Measurements from ENCODE around the gene KATNB1.

KATNB1 gene

DNA sequence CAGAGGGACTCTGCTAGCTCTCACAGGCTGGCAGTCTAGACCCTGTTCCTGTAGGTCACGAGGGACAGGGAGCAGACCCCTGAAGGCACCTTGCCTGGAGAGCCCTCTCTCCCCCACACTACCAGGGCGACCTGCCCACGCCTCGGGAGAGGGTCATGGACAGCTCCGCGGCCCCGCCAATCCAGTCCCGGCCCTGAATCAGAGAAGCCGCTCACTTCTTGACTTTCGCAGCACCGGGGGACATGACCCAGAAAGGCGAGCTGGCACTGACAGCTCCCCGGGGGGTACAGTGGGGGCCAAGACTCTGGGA lies 61.6 kb downstream of the KATNB1 start:
- DNase-seq (ENCODE audit: low read depth), result no peak
- H3K4me3 ChIP-seq (ENCODE audit: low read depth, low read length), result no peak overlapping the region
- TF ChIP-seq, protein P1, sequence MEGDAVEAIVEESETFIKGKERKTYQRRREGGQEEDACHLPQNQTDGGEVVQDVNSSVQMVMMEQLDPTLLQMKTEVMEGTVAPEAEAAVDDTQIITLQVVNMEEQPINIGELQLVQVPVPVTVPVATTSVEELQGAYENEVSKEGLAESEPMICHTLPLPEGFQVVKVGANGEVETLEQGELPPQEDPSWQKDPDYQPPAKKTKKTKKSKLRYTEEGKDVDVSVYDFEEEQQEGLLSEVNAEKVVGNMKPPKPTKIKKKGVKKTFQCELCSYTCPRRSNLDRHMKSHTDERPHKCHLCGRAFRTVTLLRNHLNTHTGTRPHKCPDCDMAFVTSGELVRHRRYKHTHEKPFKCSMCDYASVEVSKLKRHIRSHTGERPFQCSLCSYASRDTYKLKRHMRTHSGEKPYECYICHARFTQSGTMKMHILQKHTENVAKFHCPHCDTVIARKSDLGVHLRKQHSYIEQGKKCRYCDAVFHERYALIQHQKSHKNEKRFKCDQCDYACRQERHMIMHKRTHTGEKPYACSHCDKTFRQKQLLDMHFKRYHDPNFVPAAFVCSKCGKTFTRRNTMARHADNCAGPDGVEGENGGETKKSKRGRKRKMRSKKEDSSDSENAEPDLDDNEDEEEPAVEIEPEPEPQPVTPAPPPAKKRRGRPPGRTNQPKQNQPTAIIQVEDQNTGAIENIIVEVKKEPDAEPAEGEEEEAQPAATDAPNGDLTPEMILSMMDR (IDR thresholded peaks at IDR 0.05; ENCODE audit: low read depth, low read length, missing control alignments), result no peak

DNA sequence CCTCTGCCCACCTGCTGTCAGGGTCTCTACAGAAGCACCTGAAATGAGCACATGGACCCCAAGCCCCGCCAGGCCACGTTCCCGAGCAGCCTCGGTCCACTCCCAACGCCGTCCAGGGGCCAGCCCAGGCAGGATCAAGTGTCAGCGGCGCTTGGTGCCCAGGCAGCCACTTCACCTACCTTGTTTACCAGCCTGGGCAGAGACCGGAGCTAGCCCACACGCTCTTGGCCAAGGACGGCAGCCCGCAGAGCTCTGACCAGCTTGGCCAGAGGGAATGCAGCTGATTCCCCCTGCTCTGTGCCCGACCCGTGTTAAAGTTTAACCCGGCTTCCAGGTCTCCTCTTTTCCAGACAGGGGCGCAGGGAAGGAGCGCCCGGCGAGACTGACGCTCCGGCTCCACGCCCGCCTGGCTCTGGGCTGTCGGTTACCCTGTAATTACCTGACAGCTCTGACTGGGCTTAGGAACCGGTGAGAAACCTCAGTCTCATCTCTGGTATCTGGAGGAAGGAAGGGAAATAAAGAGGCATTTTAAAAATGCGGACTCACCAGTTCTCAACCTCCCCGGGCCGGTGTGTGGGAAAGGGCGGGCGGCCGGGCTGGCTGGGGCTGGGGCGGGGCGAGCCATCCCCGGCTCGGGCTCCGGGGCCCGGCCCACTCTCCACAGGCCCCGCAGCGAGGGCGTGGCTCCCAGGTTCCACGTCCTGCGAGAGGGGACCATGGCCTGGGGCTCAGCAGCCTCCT lies 62.1 kb downstream of the KATNB1 start:
- TF ChIP-seq, protein P1 (IDR thresholded peaks at IDR 0.05; ENCODE audit: low read depth, low read length, missing control alignments), result no peak
- DNase-seq (ENCODE audit: low read depth), result no peak
- H3K4me3 ChIP-seq (ENCODE audit: low read depth, low read length), result no peak overlapping the region

DNA sequence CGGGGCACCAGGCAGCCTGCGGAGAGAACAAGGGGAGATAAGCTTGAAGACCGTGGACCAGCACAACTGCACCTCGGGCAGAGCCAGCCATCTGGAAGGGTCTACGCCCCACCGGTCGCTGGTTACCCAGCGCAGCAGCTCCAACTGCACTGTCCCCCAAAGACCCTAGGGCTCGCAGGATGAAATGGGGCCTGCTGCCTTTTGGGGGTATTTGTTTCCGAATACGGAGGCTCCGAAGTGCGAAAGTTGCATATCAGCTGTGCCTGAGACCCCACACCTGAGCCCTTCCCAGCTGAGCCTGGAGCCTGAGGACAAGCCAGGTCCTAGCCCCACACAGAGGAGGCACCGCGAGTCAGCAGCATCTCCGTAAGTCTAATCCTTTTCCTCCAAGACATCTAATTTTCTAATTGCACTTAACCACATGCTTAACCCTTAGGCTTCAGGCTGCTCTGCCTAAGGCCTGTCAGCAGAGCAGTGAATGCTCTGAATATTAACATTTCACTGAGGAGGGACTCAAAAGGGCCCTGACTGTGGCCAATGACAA lies 62.8 kb downstream of the KATNB1 start:
- TF ChIP-seq, protein P1 (IDR thresholded peaks at IDR 0.05; ENCODE audit: low read depth, low read length, missing control alignments), result no peak
- H3K4me3 ChIP-seq (ENCODE audit: low read depth, low read length), result no peak overlapping the region
- no peak for DNase-seq (ENCODE audit: low read depth)

DNA sequence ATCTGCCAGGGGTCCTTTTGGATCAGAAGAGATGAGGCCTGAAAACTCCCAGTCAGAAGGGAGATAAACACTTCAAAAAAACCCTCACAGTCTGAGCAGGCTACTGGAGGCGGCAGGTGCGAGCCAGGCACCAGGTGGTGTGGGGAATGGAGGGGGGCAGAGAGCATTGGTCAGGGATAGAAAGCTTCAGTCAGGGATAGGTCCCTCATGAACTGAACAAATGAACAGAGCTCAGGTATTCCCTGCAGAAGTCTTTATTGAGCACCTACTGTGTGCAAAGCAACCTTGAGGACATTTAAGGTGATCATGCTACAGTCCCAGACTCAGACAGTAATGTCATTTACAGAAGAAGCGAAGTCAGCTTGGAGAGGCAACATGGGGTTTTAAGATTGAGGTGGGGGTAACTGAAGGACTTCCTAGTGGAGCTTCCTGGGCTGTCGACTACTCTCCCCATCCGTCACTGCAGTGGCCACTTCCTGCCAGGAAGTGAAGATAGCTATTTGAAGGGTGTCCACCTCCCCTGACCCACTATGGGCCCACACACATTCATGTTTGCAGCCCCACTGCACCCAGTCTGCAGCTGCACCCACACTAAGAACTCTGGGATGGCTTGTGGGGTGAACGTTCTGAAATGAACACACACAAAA lies 63.5 kb downstream of the KATNB1 start:
- TF ChIP-seq, protein P1 (IDR thresholded peaks at IDR 0.05; ENCODE audit: low read depth, low read length, missing control alignments), result no peak
- DNase-seq (ENCODE audit: low read depth), result no peak
- no peak overlapping the region for H3K4me3 ChIP-seq (ENCODE audit: low read depth, low read length)

DNA sequence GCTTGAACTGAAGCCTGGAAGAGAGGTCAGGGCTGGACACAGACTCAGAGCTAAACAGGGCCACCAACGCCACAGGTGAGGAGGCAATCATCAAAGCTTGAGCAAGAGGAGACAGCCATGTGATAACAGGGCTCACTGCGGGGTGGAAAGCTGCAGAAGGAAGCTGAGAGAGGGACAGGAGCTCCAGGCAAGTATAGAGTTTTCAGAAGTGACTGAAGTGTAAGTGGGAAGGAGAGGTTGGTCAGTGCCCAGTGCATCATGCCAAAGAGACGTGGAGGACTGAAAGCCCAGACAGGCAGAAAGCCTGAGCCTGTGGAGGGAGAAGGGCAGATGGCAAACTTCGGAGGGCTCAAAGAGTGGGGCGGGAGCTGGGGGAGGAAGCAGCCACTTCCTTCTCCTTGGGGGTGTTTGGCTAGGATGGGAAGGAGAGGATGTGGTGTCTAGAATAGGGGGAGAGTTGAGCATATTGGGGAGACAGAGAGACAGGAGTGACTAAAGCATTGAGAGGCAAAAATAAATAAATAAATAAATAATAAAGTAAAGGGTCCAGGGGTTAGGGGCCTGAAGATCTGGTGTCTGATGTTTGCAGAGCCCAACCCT lies 64.1 kb downstream of the KATNB1 start:
- H3K4me3 ChIP-seq (ENCODE audit: low read depth, low read length), result no peak overlapping the region
- TF ChIP-seq, protein P1 (IDR thresholded peaks at IDR 0.05; ENCODE audit: low read depth, low read length, missing control alignments), result no peak
- DNase-seq (ENCODE audit: low read depth), result no peak

DNA sequence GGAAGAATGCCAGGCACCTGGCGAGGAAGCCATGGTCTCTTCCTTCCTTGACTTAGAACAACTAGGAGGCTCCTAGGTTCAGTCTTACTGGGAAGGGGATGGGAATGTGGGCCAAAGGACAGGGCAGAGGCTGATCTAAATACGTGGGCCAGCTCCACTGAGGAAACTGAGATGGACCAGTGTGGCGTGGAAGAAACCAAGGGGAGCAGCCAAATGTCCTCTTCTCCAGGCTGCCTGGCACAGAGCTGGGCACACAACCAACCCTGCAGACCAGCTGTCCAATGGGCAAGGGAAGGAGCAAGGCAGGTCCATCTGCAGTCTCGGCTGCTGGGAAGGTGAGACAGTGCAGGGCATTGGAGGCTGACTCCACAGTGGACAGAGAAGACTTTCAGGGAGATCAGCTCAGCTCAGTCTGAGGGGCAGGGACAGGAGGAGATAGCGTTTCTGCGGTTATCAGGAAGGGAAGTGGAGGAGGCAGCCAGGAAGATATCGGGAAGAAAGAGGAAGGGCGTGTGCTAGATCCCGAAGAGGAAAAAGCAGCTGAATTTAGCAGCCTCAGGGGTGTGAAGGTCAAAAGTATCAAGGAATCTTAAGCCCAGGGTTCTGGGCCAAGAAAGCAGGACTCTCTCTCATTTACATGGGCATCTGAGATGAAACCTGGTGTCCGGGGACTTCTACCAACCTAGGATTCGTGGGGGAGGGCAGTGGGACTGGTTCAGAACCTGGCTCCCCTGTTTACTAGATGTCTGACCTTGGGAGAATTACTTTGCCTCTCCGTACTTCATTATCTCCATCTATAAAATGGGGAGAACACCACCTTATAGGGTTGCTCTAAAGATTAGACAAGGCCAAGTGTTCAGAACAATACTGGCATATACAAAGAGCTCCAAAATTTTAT lies 64.9 kb downstream of the KATNB1 start:
- TF ChIP-seq, protein P1 (IDR thresholded peaks at IDR 0.05; ENCODE audit: low read depth, low read length, missing control alignments), result no peak
- no peak overlapping the region for H3K4me3 ChIP-seq (ENCODE audit: low read depth, low read length)
- DNase-seq (ENCODE audit: low read depth), result no peak

All from GM12864 (cell line).